Activated naive CD4-positive, alpha-beta T cell treated with Interleukin-2 at 50 U/mL for 16 hours (primary cell): ENCODE data around the gene NXPH3.
A peak's percentile ranks its signal among the peaks of the same experiment; 100 is the strongest.
"Not testable (repeated sequence)": the region's sequence is repeated elsewhere in the genome, so short reads cannot be mapped to it uniquely, and the experiment has no call there.

Experiments
- DNase-seq: peaks from one replicate; pipeline ENCODE4 v3.0.0-alpha.2; 2020

NXPH3 gene

GRCh38 chr17:49555495-49556222 is 20.0 kb upstream of the NXPH3 start:
- no peak for DNase-seq

DNA sequence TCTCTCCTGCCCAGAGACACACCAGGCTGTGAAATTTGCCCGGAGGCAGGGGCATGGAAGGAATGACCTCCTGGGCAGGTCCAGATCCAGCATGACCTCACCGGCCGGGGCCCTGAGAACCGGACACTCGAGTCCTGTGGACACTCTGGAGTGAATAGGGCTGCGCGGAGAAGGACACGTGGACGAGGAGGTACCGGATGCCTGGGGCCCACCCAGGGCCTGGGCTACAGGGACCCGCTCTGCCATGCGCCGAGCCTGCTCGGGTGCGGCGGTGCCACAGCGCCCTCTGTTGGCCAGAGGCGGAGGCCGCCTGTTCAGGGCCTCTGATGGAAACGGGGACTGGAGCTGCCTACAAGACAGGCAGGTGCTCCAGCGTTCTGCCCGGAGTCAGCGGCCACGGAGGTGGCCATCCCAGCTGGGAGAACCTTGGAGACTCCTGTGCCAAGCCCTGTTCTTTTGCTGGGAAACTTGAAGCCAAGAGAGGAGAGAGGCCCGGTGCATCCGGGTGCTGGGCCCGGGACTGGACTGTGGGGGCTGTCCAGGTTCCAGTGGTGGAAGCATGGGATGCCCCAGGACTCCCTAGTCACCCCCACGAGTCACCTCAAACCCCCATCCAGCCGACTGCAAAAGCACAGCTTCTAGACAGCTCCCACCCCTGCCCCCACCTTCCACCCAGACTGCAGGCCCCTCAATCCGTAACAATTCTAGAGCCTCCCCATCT is 19.3 kb upstream of the NXPH3 start:
- peak; percentile 85 for DNase-seq

- peak; percentile 24 for DNase-seq
These were observed 18.2 kb upstream of the NXPH3 start for GRCh38 chr17:49557312-49558024.

DNA sequence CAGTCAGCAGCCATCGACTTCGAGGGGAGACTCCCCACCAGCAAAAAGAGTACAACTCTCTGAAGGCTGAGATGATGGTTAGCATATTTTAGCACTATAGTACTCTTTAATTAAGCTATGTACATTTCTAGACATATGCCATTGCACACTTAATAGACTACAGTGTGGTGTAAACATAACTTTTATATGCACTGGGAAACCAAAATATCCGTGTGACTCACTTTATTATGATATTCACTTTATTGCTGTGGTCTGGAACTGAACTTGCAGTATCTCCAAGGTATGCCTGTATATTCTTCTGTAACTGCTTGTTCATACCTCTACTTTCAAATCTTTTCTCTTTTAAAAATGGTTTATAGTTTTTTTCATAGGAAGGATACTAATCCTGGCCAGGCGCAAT is 11.0 kb upstream of the NXPH3 start:
- DNase-seq: no peak

DNA sequence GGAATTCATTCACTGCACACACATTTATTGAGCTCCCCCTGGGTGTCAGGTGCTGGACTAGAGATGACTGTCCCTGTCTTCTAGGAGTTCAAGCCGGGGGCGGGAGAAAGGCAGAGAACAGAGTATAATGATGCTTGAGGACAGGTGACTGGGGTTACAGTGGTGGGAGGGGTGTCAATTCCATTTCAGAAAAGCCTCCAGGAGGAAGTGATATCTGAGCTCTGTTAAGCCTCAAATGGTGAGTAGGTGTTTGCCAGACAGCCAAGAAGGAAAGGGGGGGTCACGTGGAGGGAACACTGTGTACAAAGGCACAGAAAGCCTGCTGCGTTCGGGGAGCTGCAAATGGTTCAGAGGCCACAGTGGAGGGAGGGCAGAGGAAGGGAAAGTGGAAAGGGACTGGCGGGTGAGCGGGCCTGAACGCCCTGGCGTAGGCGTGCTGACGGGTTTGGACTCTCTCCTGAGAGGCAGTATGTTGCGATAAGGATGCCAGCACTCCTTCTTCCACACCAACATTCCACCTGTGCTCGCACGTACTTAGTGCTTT is 9.7 kb upstream of the NXPH3 start:
- DNase-seq: peak; percentile 30

DNA sequence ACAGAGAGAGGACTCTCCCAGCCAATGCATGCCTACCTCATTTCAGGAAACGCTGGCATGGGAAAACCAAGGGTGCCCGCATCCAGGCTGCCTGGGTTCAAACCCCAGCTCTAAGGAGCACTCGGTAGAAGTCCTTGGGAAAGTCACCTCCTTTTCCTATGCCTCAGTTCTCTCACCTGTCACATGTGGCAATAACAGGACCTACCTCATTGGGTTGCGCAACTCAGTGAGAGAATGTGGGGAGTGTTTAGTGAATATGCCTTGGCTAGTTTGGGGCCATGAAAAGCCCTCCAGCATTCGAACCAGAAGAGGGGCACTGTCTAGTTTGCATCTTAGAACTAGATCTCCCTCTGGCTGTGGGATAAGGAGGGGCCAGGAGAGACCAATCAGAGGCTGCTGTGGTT is 9.0 kb upstream of the NXPH3 start:
- no peak for DNase-seq

GRCh38 chr17:49567104-49567521 is 8.6 kb upstream of the NXPH3 start:
- DNase-seq: no peak

- peak; percentile 86 for DNase-seq
These were observed 7.6 kb upstream of the NXPH3 start for GRCh38 chr17:49567871-49568694.

DNA sequence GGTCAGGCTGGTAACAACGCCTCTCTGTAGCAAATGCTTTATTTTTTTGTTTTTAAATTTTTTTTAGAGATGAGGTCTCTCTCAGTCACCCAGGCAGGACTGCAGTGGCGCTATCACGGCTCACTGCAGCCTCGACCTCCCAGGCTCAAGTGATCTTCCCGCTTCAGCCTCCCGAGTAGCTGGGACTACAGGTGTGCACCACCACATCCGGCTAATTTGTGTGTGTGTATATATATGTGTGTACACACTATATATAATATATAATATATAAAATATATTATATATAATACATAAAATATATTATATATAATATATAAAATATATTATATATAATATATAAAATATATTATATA is 7.0 kb upstream of the NXPH3 start:
- not testable (repeated sequence) for DNase-seq

DNA sequence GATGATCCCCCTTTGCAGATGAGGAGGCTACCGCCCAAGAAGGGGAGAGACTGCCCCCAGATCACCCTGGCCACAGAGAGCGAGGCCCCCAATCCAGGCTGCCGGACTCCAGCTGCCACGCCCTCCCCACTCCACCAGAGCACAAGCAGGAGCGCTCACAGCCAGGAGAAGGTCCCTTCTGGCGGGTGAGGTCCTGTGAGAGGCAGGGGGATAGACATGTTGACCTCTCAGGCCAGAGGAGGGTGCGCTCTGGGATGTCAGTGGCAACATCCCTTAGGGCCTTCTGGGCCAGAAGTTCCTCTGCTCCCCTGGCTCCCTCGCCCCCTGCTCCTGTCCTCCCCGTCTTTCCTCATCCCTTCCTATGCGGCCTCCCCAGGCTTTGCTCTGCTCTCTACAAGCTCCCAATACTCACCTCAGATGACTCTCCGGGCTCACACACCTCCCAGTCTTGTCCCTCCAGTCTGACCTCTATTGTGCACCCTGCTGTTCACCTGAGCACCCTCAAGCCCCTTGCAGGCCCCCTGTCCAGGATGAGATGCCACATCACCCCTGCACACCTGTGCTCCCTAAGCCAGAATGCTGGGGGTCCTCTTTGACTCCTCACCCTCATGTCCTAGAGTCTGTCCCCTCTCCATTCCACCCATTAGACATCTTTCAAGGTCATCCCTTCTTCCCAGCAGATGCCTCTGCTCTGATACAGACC is 5.0 kb upstream of the NXPH3 start:
- no peak for DNase-seq

- DNase-seq: no peak
These were observed 4.4 kb upstream of the NXPH3 start for GRCh38 chr17:49571283-49571682.

- DNase-seq: no peak
These were observed 3.9 kb upstream of the NXPH3 start for GRCh38 chr17:49571764-49572163.

- DNase-seq: no peak
These were observed 3.4 kb upstream of the NXPH3 start for GRCh38 chr17:49572226-49572625.

DNA sequence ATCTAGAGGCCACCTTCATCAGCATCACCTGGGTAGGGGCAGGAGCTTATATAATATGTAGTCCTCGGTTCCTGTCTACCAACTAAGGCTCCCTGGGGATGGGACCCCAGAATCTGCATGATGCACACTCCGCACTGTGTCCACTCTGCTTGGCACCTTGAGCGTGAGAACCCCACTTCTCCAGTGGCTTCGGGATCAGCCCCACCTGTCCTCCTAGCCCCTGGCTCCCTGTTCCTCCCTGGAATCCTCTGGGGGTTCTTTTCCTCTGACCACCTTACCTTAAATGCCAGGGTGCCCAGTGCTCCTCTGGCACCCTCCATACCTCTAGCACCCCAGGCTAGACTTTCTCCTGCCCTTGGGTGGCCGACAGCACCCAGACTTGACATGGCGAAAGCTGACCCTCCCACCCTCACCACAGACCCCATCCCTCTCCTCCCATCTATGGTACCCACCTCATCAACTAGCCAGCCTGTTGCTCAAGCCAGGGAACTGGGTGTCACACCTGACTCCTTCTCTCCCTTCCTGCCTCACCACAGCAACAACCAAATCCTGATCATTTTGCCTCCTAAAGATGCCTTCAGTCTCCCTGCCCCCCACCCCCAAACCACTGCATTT is 2.8 kb upstream of the NXPH3 start:
- DNase-seq: no peak

DNA sequence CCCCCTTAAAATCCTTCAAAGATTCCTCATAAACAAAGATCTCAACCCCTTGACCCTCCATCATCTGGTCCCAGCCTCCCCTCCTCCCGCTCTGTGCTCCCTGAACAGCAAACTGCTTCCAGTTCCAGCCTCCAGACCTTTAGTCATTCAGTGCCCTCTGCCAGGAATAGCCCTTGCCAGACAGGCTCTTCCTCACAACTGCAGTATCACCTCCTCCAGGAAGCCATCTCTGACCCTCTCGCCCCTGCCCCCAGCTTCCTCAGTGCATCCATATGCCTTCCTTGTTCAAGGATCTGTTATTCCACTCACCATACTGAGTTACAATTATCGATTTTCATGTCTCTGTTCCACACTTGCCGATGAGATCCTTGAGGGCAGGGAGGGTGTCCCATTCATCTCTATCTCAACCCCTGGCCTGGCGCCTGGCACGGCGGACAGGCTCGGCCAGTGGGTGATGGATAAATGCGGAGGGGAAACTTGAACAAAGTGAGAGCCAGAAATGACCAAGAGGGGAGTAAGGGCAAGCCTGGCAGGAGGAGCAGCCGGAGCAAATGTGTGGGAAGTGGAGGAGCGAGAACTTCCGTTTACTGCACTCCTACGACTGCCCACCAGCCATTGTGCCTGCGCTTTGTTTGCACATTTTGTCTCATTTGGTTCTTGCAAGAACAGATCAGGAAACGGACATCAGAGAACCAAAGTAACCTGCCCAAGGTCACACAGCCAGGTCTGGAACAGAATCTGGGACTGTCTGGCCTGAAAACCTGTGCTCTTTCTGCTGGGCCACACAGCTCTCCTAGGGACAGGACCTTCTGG is 2.0 kb upstream of the NXPH3 start:
- DNase-seq: no peak

- no peak for DNase-seq
These were observed 1.3 kb upstream of the NXPH3 start for GRCh38 chr17:49574323-49574781.

- no peak for DNase-seq
These were observed 559 bp upstream of the NXPH3 start for GRCh38 chr17:49574945-49575678.

GRCh38 chr17:49576088-49576916 is 631 bp downstream of the NXPH3 start:
- DNase-seq: no peak
